GM21423 (cell line): ENCODE data around the gene BICRA.
"Not testable (repeated sequence)": the region's sequence is repeated elsewhere in the genome, so short reads cannot be mapped to it uniquely, and the experiment has no call there.

Experiments
- ATAC-seq: cut with Tn5 transposase; IDR thresholded peaks from one replicate; pipeline ENCODE4 v1.9.1; 2021; ENCODE audit warnings: mild to moderate bottlenecking, moderate library complexity; ENCODE audit not compliant: unreplicated experiment

BICRA gene

GRCh38 chr19:47626238-47626637 is 17.3 kb downstream of the BICRA start:
- ATAC-seq = no peak

- no peak for ATAC-seq
These were observed 19.3 kb downstream of the BICRA start for GRCh38 chr19:47628078-47628771.

- ATAC-seq = no peak
These were observed 21.7 kb downstream of the BICRA start for GRCh38 chr19:47630594-47630993.

- no peak for ATAC-seq
These were observed 22.9 kb downstream of the BICRA start for GRCh38 chr19:47631681-47632446.

- no peak for ATAC-seq
These were observed 24.6 kb downstream of the BICRA start for GRCh38 chr19:47633517-47633916.

GRCh38 chr19:47633996-47634395 is 25.1 kb downstream of the BICRA start:
- ATAC-seq = no peak

GRCh38 chr19:47635152-47635754 is 26.3 kb downstream of the BICRA start:
- ATAC-seq = not testable (repeated sequence)

GRCh38 chr19:47637550-47637949 is 28.6 kb downstream of the BICRA start:
- ATAC-seq = no peak

GRCh38 chr19:47641891-47642485 is 33.1 kb downstream of the BICRA start:
- no peak for ATAC-seq

GRCh38 chr19:47643281-47643680 is 34.3 kb downstream of the BICRA start:
- no peak for ATAC-seq

GRCh38 chr19:47644199-47644598 is 35.3 kb downstream of the BICRA start:
- ATAC-seq = no peak

GRCh38 chr19:47644743-47645482 is 36.0 kb downstream of the BICRA start:
- no peak for ATAC-seq

GRCh38 chr19:47646924-47647323 is 38.0 kb downstream of the BICRA start:
- no peak for ATAC-seq

- no peak for ATAC-seq
These were observed 40.7 kb downstream of the BICRA start for GRCh38 chr19:47649588-47649987.

- ATAC-seq = no peak
These were observed 41.8 kb downstream of the BICRA start for GRCh38 chr19:47650700-47651099.

- no peak for ATAC-seq
These were observed 42.2 kb downstream of the BICRA start for GRCh38 chr19:47651132-47651531.

GRCh38 chr19:47651691-47652090 is 42.8 kb downstream of the BICRA start:
- no peak for ATAC-seq

GRCh38 chr19:47652285-47652684 is 43.4 kb downstream of the BICRA start:
- no peak for ATAC-seq

- ATAC-seq = no peak
These were observed 44.9 kb downstream of the BICRA start for GRCh38 chr19:47653856-47654255.

- ATAC-seq = no peak
These were observed 48.8 kb downstream of the BICRA start for GRCh38 chr19:47657719-47658118.
